SK-N-MC (cell line): ENCODE results near the gene KRTAP10-3.
"Not testable (repeated sequence)": the region's sequence is repeated elsewhere in the genome, so short reads cannot be mapped to it uniquely, and the experiment has no call there.

Source experiments
- DNase-seq: peaks from one replicate; pipeline ENCODE4 v3.0.0-alpha.2; 2011; ENCODE audit warnings: low read depth, low spot score
- H3K27ac ChIP-seq: fragments of 200-600 bp; sonication (generic); 2 replicates; pipeline ENCODE4 v1.5.1; 2016; ENCODE audit warnings: mixed run types
- H3K36me3 ChIP-seq: fragments of 200-600 bp; sonication (generic); 2 replicates; pipeline ENCODE4 v1.6.1; 2017; ENCODE audit warnings: antibody characterized with exemption, low read length, mixed read lengths; ENCODE audit not compliant: insufficient read depth
- H3K4me3 ChIP-seq: fragments of 200-600 bp; sonication (generic); 2 replicates; pipeline ENCODE4 v1.5.1; 2016
- H3K9ac ChIP-seq: fragments of 200-600 bp; sonication (generic); 2 replicates; pipeline ENCODE4 v1.8.0; 2017; ENCODE audit warnings: mixed run types, mixed read lengths; ENCODE audit not compliant: insufficient read length
- H3K9me3 ChIP-seq: fragments of 200-600 bp; sonication (generic); 2 replicates; pipeline ENCODE4 v1.6.1; 2017; ENCODE audit warnings: low read depth, mild to moderate bottlenecking, antibody characterized with exemption, low read length, moderate library complexity, mixed read lengths
- EZH2 ChIP-seq: fragments of 200-600 bp; sonication (generic); IDR thresholded peaks from one replicate; pipeline ENCODE4 v1.6.1; 2017; ENCODE audit warnings: antibody characterized with exemption
- FOXP2 ChIP-seq: optimal IDR thresholded peaks from 2 replicates; pipeline ENCODE3; 2011; ENCODE audit warnings: mild to moderate bottlenecking, moderate library complexity; ENCODE audit not compliant: insufficient read depth; ENCODE audit errors: extremely low read length, control extremely low read depth
- POLR2AphosphoS5 ChIP-seq: IDR thresholded peaks from 2 replicates; pipeline ENCODE4 v1.6.1; 2012; ENCODE audit warnings: mild to moderate bottlenecking, low read depth, low read length, borderline replicate concordance

KRTAP10-3 gene

DNA sequence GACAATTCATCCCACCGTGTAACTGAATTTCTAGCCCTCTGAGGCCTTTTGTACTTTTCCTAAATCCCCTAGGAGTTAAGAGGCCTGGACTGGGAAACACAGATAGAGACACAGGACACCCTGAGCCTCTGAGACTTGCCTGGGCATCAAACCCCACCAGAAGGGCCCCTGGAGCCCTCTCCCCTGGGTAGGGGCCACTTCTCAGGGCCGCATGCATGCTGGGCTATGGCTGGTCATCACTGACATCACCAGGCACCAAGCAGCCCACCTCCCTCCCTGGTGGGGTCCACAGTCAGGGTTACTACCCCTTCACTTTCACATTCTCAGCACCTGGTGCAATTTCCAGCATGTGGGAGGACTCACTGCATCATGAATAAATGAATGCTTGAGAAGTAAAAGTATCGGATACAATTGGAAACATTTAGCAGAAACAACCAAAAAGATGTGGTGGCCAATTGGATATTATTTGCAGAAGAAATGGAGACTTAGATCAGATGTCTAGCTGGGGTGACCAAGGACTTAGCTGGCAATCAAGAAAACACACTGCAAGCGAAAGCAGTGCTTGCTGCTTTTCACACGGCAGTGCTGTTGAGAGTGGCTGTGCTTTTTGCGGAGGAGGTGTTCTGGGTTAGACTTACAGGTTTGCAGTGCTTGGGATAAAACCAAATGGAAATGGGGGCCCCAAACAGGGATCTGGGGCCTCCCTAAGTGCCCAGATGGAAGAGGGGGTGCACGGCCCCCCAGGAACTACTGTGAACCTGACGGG is 40.9 kb upstream of the KRTAP10-3 start:
- no peak for DNase-seq

DNA sequence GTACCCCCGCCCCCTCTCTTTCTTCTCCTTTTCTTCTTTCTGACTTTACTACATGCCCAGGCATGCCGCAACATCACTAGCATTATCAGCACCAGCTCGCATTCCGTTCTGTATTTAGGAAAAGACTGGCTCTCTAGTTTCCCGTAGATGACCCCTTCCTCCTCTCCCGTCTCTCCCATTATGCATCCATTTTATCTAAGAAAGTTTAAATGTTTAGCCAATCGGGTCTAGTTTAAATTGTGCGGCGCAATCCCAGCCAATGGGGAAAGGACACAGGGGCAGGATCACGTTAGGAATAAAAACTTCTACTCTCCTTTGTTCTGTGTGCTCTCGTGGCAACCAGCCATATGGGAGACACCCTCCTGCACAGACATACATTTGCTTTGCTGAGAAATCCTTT is 39.5 kb upstream of the KRTAP10-3 start:
- H3K4me3 ChIP-seq, result no peak overlapping the region
- no peak overlapping the region for H3K27ac ChIP-seq
- no peak for TF ChIP-seq EZH2
- no peak for TF ChIP-seq POLR2AphosphoS5
- TF ChIP-seq FOXP2, result no peak
- DNase-seq, result no peak
- H3K9ac ChIP-seq, result no peak overlapping the region
- H3K9me3 ChIP-seq, result no peaks in the 10 kb centered on the region
- no peaks in the 10 kb centered on the region for H3K36me3 ChIP-seq

More for the DNA sequence above, 40.9 kb upstream of the KRTAP10-3 start:
- no peak for TF ChIP-seq EZH2
- no peaks in the 10 kb centered on the region for H3K9me3 ChIP-seq
- H3K36me3 ChIP-seq, result peaks cover 8% of the 10 kb centered on the region
- H3K9ac ChIP-seq, result no peak overlapping the region
- H3K27ac ChIP-seq, result no peak overlapping the region
- no peak overlapping the region for H3K4me3 ChIP-seq

DNA sequence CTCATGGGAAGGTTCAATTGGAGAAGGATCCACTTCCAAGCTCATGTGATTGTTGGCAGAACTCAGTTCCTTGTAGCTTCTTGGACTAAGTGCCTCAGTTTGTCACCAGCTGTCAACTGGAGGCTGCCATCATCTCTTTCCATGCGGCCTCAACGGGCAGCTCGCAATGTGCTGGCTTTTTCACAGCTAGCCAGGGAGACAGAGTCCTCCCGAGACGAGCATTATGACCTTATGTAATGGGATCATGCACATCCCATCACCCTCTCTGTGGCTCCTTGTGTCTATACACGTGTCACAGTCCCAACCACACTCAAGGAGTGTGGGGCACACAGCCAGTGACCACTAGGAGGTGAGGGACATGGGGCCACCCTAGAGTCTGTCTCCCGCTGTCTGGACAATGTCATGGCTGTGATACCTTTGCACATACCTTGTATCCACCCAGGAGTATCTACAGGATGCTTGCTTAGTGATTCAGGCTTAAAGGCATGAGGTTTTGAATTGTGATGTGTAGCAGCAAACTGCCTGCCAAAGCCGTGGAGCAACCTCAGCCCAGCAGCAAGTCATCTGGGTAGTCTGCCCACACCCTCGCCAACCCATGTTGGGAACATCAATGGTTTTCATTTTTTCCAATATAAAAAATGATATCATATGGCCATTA is 37.6 kb upstream of the KRTAP10-3 start:
- no peak overlapping the region for H3K27ac ChIP-seq
- no peak overlapping the region for H3K4me3 ChIP-seq
- H3K36me3 ChIP-seq, result no peaks in the 10 kb centered on the region
- no peaks in the 10 kb centered on the region for H3K9me3 ChIP-seq
- no peak overlapping the region for H3K9ac ChIP-seq
- no peak for TF ChIP-seq POLR2AphosphoS5
- TF ChIP-seq EZH2, result no peak
- no peak for TF ChIP-seq FOXP2
- DNase-seq, result no peak

DNA sequence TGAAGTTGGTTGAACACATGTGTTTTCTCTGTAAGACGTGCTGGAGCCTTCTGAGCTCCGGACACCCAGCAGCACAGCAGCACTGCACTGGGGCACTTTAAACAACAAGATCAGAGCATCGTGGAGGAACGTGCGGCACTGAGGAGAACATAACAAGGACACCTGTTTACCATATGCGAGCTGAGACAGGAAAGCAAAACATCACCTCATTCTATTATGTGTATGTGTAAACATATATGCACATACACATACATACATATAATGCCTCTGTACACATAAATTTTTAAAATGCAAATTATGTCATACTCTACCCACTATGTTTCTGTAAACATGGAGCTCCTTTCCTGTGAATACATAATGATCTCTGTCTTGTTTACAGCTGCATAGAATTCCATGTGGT is 36.9 kb upstream of the KRTAP10-3 start:
- no peak overlapping the region for H3K4me3 ChIP-seq
- TF ChIP-seq EZH2 (no peak), FOXP2 (no peak), POLR2AphosphoS5 (no peak)
- no peak for DNase-seq
- no peak overlapping the region for H3K27ac ChIP-seq
- no peaks in the 10 kb centered on the region for H3K9me3 ChIP-seq
- H3K9ac ChIP-seq, result no peak overlapping the region
- no peaks in the 10 kb centered on the region for H3K36me3 ChIP-seq

DNA sequence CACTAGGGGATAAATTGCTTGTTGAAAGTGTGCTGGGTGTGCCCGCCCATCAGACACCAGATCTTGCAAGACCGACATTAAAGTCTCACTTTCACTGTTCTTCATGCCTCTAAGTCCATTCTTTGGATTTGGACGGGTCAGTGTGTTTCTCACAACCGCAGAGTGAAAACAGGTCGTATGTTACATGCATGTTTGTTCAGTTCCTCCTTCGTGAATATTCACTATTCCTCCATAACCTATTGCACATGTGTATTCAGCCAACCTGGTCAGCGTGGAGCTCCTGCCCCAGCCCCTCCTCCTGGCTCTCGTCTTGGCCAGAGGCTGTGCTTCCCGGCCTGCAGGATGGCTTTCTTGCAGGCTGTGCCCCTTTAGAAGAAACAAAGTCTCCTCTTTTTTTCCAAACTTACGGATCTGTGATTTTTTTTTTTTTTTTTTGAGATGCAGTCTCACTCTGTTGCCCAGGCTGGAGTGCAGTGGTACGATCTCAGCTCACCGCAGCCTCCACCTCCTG is 35.9 kb upstream of the KRTAP10-3 start:
- Histone ChIP-seq H3K4me3 (no peak overlapping the region), H3K36me3 (no peaks in the 10 kb centered on the region; the same call in 1 of the 2 replicates), H3K9me3 (no peaks in the 10 kb centered on the region), H3K27ac (no peak overlapping the region), H3K9ac (no peak overlapping the region)
- DNase-seq, result no peak
- TF ChIP-seq FOXP2 (no peak), EZH2 (no peak), POLR2AphosphoS5 (no peak)

DNA sequence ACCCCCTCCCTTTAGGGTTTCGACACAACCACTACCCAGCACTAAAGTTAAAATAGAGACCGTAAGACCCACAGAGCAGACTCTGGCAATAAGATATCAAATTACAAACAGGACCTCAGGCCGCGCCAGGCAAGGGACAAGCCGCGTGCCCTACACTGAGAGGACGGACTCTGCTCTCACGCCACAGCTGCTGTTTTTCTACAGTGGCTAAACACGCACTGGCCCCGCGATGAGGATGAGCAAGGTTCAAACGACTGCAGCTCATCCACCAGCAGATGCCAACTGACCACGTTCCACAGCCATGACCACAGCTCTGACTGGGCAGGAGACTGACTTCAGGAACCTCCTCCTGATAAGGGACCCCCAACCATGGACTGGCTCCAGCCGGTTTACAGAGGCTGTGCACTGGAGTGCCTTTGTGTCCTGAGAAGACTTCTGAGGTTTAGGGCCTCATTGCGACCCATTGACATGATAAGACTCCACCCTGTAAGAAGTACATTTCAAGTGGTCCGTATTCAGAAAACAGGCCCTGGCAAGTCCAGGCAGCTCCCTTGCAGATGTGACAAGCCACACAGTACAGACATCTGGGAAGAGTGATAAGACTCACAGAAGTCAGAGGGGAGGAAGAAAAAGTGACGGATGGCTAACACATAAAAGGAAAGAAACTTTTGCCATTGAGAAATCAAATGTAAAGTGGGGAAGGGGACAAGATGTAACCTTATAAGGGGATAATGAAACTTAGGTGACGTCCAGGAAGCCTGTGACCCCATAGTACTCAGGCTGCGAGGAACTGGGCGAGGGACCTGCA is 35.2 kb upstream of the KRTAP10-3 start:
- Histone ChIP-seq H3K4me3 (no peak overlapping the region), H3K27ac (no peak overlapping the region), H3K9me3 (no peaks in the 10 kb centered on the region), H3K9ac (no peak overlapping the region), H3K36me3 (no peaks in the 10 kb centered on the region; the same call in 1 of the 2 replicates)
- no peak for DNase-seq
- TF ChIP-seq FOXP2 (no peak), POLR2AphosphoS5 (no peak), EZH2 (no peak)

DNA sequence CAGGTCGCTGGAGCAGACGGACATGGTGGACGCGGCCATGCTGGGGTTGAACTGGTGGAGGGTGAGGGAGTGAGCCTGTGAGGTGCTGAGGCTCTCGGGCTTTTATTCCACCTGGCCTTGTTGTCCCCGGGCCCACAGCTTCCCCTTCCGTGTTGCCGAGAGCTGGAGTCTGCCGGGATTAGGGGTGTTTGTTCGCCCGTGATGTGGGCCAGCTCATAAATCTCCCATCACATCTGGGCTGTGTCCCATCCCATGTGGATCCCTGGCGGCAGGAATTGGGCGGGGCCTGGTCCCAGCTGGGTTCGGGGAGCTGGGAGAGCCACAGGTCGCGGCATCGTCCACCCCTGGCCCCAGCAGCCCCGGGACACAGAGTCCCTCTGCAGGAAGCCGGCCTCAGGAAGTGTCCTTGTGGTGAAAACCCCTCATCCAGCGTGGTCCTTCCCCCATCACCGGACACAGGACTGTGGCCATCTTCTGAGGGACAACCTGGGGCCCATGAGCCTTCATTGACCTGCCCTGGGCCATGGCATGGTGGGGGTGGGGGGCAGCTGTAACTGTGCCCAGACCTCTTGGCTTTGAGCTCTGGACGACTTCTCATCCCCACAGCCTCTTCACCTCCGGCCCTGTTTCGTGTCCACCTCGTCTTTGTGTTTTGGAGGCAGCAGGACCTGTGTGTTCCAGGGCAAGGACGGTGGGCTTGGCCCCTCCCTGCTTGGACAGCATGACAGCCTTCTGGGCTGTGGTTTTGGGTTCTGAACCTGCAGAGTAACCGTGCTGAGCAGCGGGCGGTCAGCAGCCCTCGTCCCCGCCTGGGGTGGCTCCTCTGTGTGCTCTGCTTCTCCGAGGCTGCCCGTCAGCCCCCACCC is 34.1 kb upstream of the KRTAP10-3 start, which contains the start of gene KRTAP10-6:
KRTAP10-6 (minus strand) TSS at position 60 of the 866 bp plus-strand sequence; CDS start at position 39, 21 bp downstream.
- Histone ChIP-seq H3K9me3 (no peaks in the 10 kb centered on the region), H3K36me3 (no peaks in the 10 kb centered on the region; the same call in 1 of the 2 replicates), H3K27ac (no peak within 1 kb of the TSS), H3K9ac (no peak within 1 kb of the TSS), H3K4me3 (no peak within 1 kb of the TSS)
- TF ChIP-seq EZH2 (no peak), POLR2AphosphoS5 (no peak), FOXP2 (no peak)
- no peak for DNase-seq

DNA sequence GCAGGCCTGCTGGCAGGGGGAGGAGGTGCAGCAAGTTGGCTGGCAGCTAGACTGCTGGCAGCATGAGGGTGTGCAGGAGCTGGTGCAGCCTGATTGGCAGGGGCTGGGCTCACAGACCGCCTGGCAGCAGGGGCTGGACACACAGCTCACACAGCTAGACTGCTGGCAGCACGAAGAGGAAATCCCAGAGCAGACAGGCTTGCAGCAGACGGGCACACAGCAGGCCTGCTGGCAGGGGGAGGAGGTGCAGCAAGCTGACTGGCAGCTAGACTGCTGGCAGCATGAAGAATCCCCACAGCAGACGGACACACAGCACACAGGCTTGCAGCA is 33.2 kb upstream of the KRTAP10-3 start:
- not testable (repeated sequence) for H3K27ac ChIP-seq, H3K36me3 ChIP-seq, DNase-seq, H3K9ac ChIP-seq, H3K9me3 ChIP-seq, H3K4me3 ChIP-seq

DNA sequence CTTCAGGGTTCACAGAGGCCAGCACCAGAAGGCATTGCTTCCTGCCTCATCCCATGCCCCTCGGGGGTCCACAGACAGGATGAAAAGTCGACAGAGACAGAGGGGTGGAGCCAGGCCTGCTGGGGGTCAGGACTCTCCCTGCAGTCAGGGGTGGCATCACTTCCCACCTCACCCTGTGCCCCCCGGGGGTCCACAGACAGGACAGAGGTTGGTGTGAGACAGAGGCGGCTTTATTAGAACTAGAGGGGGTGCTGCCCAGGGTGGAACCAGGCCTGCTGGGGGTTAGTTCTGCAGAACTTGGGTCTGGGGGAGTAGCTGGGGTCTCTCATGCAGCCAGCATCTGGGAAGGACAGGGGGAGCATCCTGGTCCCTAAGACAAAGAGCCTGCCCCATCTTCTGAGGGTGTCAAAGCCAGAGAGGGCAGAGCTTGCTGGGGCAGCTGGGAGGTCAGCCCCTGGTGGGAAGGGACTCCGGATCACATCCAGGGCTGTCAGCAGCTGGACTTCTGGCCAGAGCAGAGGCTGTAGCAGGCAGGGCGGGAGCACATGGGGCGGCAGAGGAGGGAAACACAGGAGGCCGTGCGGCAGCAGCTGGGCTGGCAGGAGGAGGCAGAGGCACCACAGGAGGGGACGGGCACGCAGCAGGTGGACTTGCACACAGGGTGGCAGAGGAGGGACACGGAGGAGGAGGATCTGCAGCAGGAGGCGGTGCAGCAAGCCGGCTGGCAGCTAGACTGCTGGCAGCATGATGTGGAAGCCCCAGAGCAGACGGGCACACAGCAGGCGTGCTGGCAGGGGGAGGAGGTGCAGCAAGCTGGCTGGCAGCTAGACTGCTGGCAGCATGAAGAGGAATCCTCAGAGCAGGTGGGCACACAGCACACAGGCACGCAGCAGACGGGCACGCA is 32.6 kb upstream of the KRTAP10-3 start:
- H3K9ac ChIP-seq, H3K9me3 ChIP-seq, DNase-seq: not testable (repeated sequence)

More for the DNA sequence above, 32.6 kb upstream of the KRTAP10-3 start:
- H3K36me3 ChIP-seq, H3K27ac ChIP-seq, H3K4me3 ChIP-seq: not testable (repeated sequence)
